GM12801 (cell line): ENCODE data around the gene CPE.

Source experiments
- CTCF ChIP-seq: IDR thresholded peaks from one replicate; pipeline ENCODE4 v1.5.1; 2011; ENCODE audit warnings: control low read depth; ENCODE audit not compliant: insufficient read length; ENCODE audit errors: extremely low read depth

The CPE gene

GRCh38 chr4:165382640-165383039, 3.8 kb downstream of the CPE start:
- no peak for TF ChIP-seq CTCF

GRCh38 chr4:165383591-165384073, 4.8 kb downstream of the CPE start:
- TF ChIP-seq CTCF = no peak

- TF ChIP-seq CTCF = no peak
Observed at GRCh38 chr4:165384186-165384585, 5.4 kb downstream of the CPE start.

GRCh38 chr4:165384598-165384997, 5.8 kb downstream of the CPE start:
- no peak for TF ChIP-seq CTCF

- TF ChIP-seq CTCF = no peak
Observed at GRCh38 chr4:165385126-165385525, 6.3 kb downstream of the CPE start.

- TF ChIP-seq CTCF = no peak
Observed at GRCh38 chr4:165386328-165386727, 7.5 kb downstream of the CPE start.

GRCh38 chr4:165388756-165389155, 9.9 kb downstream of the CPE start:
- TF ChIP-seq CTCF = no peak

GRCh38 chr4:165393051-165393450, 14.2 kb downstream of the CPE start:
- no peak for TF ChIP-seq CTCF
